ENCODE results near the gene PRC1. TPM values are rescaled to one million over a fixed set of nuclear protein-coding genes. Genes with fewer than 3 reads are reported as not detected.
A peak's percentile ranks its signal among the peaks of the same experiment; 100 is the strongest.
"Not testable (repeated sequence)": the region's sequence is repeated elsewhere in the genome, so short reads cannot be mapped to it uniquely, and the experiment has no call there.

Gene PRC1
- total and polyA plus RNA-seq, 5 donors, result 5.1 to 8.7 (median 5.7) TPM

- no peaks in the 10 kb centered on the region for H3K27me3 ChIP-seq (ENCODE audit: control insufficient read depth, insufficient read depth)
- ATAC-seq (peak; percentile 64 to 71), DNase-seq (peak; percentile 93 to 97 (median 97))
- 1% methylated on average over 52 of the region's 52 CpGs for WGBS
- H3K27ac ChIP-seq (ENCODE audit: low read length), result peak within 1 kb of the TSS; percentile 83
- intact Hi-C loops (cut with DNase I), result loop anchor here in 1 of 4 donors (2.0 kb wide), 1 partner anchor 29 kb away; the partner anchor contains the start of gene MAN2A2
- peak within 1 kb of the TSS; percentile 58 for H3K4me3 ChIP-seq (ENCODE audit: low read length)
- peaks cover 10% of the 10 kb centered on the region for H3K4me1 ChIP-seq (ENCODE audit: control insufficient read depth, insufficient read depth, low read length)
- no peaks in the 10 kb centered on the region for H3K9me3 ChIP-seq (ENCODE audit: control insufficient read depth, low read length)
Observed at GRCh38 chr15:90931828-90932659, 62.3 kb downstream of the PRC1 start, which contains the start of gene HDDC3. Gene HDDC3 (minus strand): TSS chr15:90932549. CDS start chr15:90932540, 9 bp downstream.

GRCh38 chr15:90931575-90931827 is 62.8 kb downstream of the PRC1 start:
- Histone ChIP-seq H3K9me3 (ENCODE audit: control insufficient read depth, low read length) (no peaks in the 10 kb centered on the region), H3K4me3 (ENCODE audit: low read length) (no peak overlapping the region), H3K27me3 (ENCODE audit: control insufficient read depth, insufficient read depth) (no peaks in the 10 kb centered on the region), H3K27ac (ENCODE audit: low read length) (peak overlapping the region; percentile 83), H3K4me1 (ENCODE audit: control insufficient read depth, insufficient read depth, low read length) (peaks cover 10% of the 10 kb centered on the region)
- 32% methylated on average over 6 of the region's 6 CpGs for WGBS
- no peak for DNase-seq
- no peak for ATAC-seq
- intact Hi-C loops (cut with DNase I), result loop anchor here in 1 of 4 donors (2.0 kb wide), 1 partner anchor 29 kb away; the partner anchor contains the start of gene MAN2A2

- Histone ChIP-seq H3K27ac (ENCODE audit: low read length) (peak overlapping the region; percentile 83), H3K4me1 (ENCODE audit: control insufficient read depth, insufficient read depth, low read length) (peaks cover 5% of the 10 kb centered on the region), H3K9me3 (ENCODE audit: control insufficient read depth, low read length) (no peaks in the 10 kb centered on the region), H3K27me3 (ENCODE audit: control insufficient read depth, insufficient read depth) (no peaks in the 10 kb centered on the region), H3K4me3 (ENCODE audit: low read length) (no peak overlapping the region)
- ATAC-seq, result no peak
- intact Hi-C loops (cut with DNase I), result loop anchor here in 1 of 4 donors (2.0 kb wide), 1 partner anchor 28 kb away; the partner anchor contains the start of gene MAN2A2
- WGBS, result 57% methylated on average over 15 of the region's 15 CpGs
- no peak for DNase-seq
Observed at GRCh38 chr15:90930861-90931574, 63.3 kb downstream of the PRC1 start.

- DNase-seq, result no peak
- intact Hi-C loops (cut with DNase I), result loop anchor here in 1 of 4 donors (2.0 kb wide), 1 partner anchor 27 kb away; the partner anchor contains the start of gene MAN2A2
- H3K27me3 ChIP-seq (ENCODE audit: control insufficient read depth, insufficient read depth), result no peaks in the 10 kb centered on the region
- H3K27ac ChIP-seq (ENCODE audit: low read length), result peak overlapping the region; percentile 83
- 53% methylated on average over 21 of the region's 21 CpGs for WGBS
- H3K4me1 ChIP-seq (ENCODE audit: control insufficient read depth, insufficient read depth, low read length), result peaks cover 2% of the 10 kb centered on the region
- no peaks in the 10 kb centered on the region for H3K9me3 ChIP-seq (ENCODE audit: control insufficient read depth, low read length)
- no peak for ATAC-seq
- H3K4me3 ChIP-seq (ENCODE audit: low read length), result peak overlapping the region; percentile 71
Observed at GRCh38 chr15:90929246-90930019, 64.9 kb downstream of the PRC1 start.

GRCh38 chr15:90928106-90928505 is 66.2 kb downstream of the PRC1 start:
- H3K27ac ChIP-seq (ENCODE audit: low read length); H3K4me1 ChIP-seq (ENCODE audit: control insufficient read depth, insufficient read depth, low read length); H3K4me3 ChIP-seq (ENCODE audit: low read length); H3K9me3 ChIP-seq (ENCODE audit: control insufficient read depth, low read length); H3K27me3 ChIP-seq (ENCODE audit: control insufficient read depth, insufficient read depth); ATAC-seq; DNase-seq; intact Hi-C loops (cut with DNase I): not testable (repeated sequence)
- 85% methylated on average over 7 of the region's 7 CpGs for WGBS

GRCh38 chr15:90926766-90927165 is 67.6 kb downstream of the PRC1 start:
- DNase-seq; H3K27ac ChIP-seq (ENCODE audit: low read length); H3K4me1 ChIP-seq (ENCODE audit: control insufficient read depth, insufficient read depth, low read length); H3K4me3 ChIP-seq (ENCODE audit: low read length); ATAC-seq; H3K27me3 ChIP-seq (ENCODE audit: control insufficient read depth, insufficient read depth); intact Hi-C loops (cut with DNase I); H3K9me3 ChIP-seq (ENCODE audit: control insufficient read depth, low read length): not testable (repeated sequence)
- 90% methylated on average over 10 of the region's 10 CpGs for WGBS

- no peak for ATAC-seq
Observed at GRCh38 chr15:90924375-90924774, 70.0 kb downstream of the PRC1 start.

GRCh38 chr15:90922712-90923322 is 71.5 kb downstream of the PRC1 start:
- H3K27me3 ChIP-seq (ENCODE audit: control insufficient read depth, insufficient read depth); H3K4me1 ChIP-seq (ENCODE audit: control insufficient read depth, insufficient read depth, low read length); H3K27ac ChIP-seq (ENCODE audit: low read length); H3K4me3 ChIP-seq (ENCODE audit: low read length); ATAC-seq; H3K9me3 ChIP-seq (ENCODE audit: control insufficient read depth, low read length); intact Hi-C loops (cut with DNase I): not testable (repeated sequence)
- peak in 1 of 3 donors; percentile 18 for DNase-seq
- WGBS, result 94% methylated on average over 7 of the region's 7 CpGs

More at GRCh38 chr15:90924375-90924774, 70.0 kb downstream of the PRC1 start:
- Histone ChIP-seq H3K27me3 (ENCODE audit: control insufficient read depth, insufficient read depth) (no peaks in the 10 kb centered on the region), H3K9me3 (ENCODE audit: control insufficient read depth, low read length) (no peaks in the 10 kb centered on the region), H3K27ac (ENCODE audit: low read length) (no peak overlapping the region), H3K4me3 (ENCODE audit: low read length) (no peak overlapping the region), H3K4me1 (ENCODE audit: control insufficient read depth, insufficient read depth, low read length) (no peaks in the 10 kb centered on the region)
- intact Hi-C loops (cut with DNase I), result no loop called here
- 84% methylated on average over 5 of the region's 5 CpGs for WGBS
- no peak for DNase-seq

GRCh38 chr15:90921887-90922286 is 72.4 kb downstream of the PRC1 start:
- intact Hi-C loops (cut with DNase I), result no loop called here
- peak in 1 of 3 donors; percentile 3 for DNase-seq
- Histone ChIP-seq H3K9me3 (ENCODE audit: control insufficient read depth, low read length) (no peaks in the 10 kb centered on the region), H3K4me1 (ENCODE audit: control insufficient read depth, insufficient read depth, low read length) (peaks cover 3% of the 10 kb centered on the region), H3K4me3 (ENCODE audit: low read length) (no peak overlapping the region), H3K27me3 (ENCODE audit: control insufficient read depth, insufficient read depth) (no peaks in the 10 kb centered on the region), H3K27ac (ENCODE audit: low read length) (no peak overlapping the region)
- WGBS, result 86% methylated on average over 4 of the region's 4 CpGs
- ATAC-seq, result no peak

- no peaks in the 10 kb centered on the region for H3K27me3 ChIP-seq (ENCODE audit: control insufficient read depth, insufficient read depth)
- DNase-seq (peak in 1 of 3 donors; percentile 48), ATAC-seq (peak in 1 of 2 donors; percentile 20)
- peak overlapping the region; percentile 92 for H3K27ac ChIP-seq (ENCODE audit: low read length)
- no peaks in the 10 kb centered on the region for H3K9me3 ChIP-seq (ENCODE audit: control insufficient read depth, low read length)
- intact Hi-C loops (cut with DNase I), result no loop called here
- 60% methylated on average over 6 of the region's 6 CpGs for WGBS
- no peak overlapping the region for H3K4me3 ChIP-seq (ENCODE audit: low read length)
- H3K4me1 ChIP-seq (ENCODE audit: control insufficient read depth, insufficient read depth, low read length), result peaks cover 5% of the 10 kb centered on the region
Observed at GRCh38 chr15:90918835-90919234, 75.5 kb downstream of the PRC1 start.
